GM12878 (cell line): ENCODE measurements around the gene EP300. TPM values are rescaled to one million over a fixed set of nuclear protein-coding genes. Genes with fewer than 3 reads are reported as not detected.

Experiments
- ATF7 ChIP-seq: fragments of 450-650 bp; IDR thresholded peaks from 2 replicates; pipeline ENCODE4 v1.6.1; 2016; ENCODE audit warnings: low read depth, mild to moderate bottlenecking
- BCL11A ChIP-seq: IDR thresholded peaks from 2 replicates; pipeline ENCODE4 v1.6.1; 2011; ENCODE audit warnings: low read depth, low read length
- CTCF ChIP-seq, 3 experiments: IDR thresholded peaks in 2 of 3; conservative IDR thresholded peaks in 1 of 3; 2 replicates each; pipeline ENCODE4 v1.5.1; 2011; ENCODE audit warnings: low read depth in 3 of 3, low read length in 3 of 3, mild to moderate bottlenecking in 3 of 3, control low read depth in 2 of 3, moderate library complexity in 2 of 3, inconsistent platforms in 1 of 3, mixed read lengths in 1 of 3; ENCODE audit not compliant: control insufficient read depth in 2 of 3, insufficient read depth in 1 of 3; ENCODE audit errors: extremely low read depth in 1 of 3
- CUX1 ChIP-seq: IDR thresholded peaks from 2 replicates; pipeline ENCODE4 v1.6.1; 2012; ENCODE audit warnings: improper control_type of control experiment, low read depth, low read length; ENCODE audit not compliant: insufficient replicate concordance
- DPF2 ChIP-seq: fragments of 450-650 bp; IDR thresholded peaks from 2 replicates; pipeline ENCODE4 v1.6.1; 2017; ENCODE audit warnings: mild to moderate bottlenecking
- ETV6 ChIP-seq, 2 experiments: fragments of 450-650 bp in 1 of 2; IDR thresholded peaks in 1 of 2; conservative IDR thresholded peaks in 1 of 2; 2 replicates each; pipeline ENCODE4 v1.6.1; 2014; ENCODE audit warnings: antibody characterized with exemption in 1 of 2, borderline replicate concordance in 1 of 2, low read depth in 1 of 2, mild to moderate bottlenecking in 1 of 2, moderate library complexity in 1 of 2
- IRF3 ChIP-seq: fragments of 450-650 bp; IDR thresholded peaks from 2 replicates; pipeline ENCODE4 v1.6.1; 2014; ENCODE audit warnings: mild to moderate bottlenecking
- IRF5 ChIP-seq: fragments of 450-650 bp; IDR thresholded peaks from 2 replicates; pipeline ENCODE4 v1.6.1; 2017; ENCODE audit warnings: borderline replicate concordance
- KAT2A ChIP-seq: conservative IDR thresholded peaks from 2 replicates; pipeline ENCODE4 v1.6.1; 2011; ENCODE audit warnings: low read depth, low read length; ENCODE audit not compliant: control insufficient read depth
- LARP7 ChIP-seq: fragments of 450-650 bp; IDR thresholded peaks from 2 replicates; pipeline ENCODE4 v1.6.1; 2017; ENCODE audit warnings: mild to moderate bottlenecking
- PBX3 ChIP-seq: IDR thresholded peaks from 2 replicates; pipeline ENCODE4 v1.6.1; 2011; ENCODE audit warnings: mild to moderate bottlenecking, low read depth, low read length, moderate library complexity; ENCODE audit not compliant: insufficient replicate concordance
- PML ChIP-seq: IDR thresholded peaks from 2 replicates; pipeline ENCODE4 v1.6.1; 2012; ENCODE audit warnings: low read length, inconsistent platforms
- RUNX3 ChIP-seq: IDR thresholded peaks from 2 replicates; pipeline ENCODE4 v1.6.1; 2012; ENCODE audit warnings: low read length, inconsistent platforms
- SP1 ChIP-seq: IDR thresholded peaks from one replicate; pipeline ENCODE4 v1.6.1; 2011; ENCODE audit warnings: low read depth, low read length
- TARDBP ChIP-seq: IDR thresholded peaks from 2 replicates; pipeline ENCODE4 v1.6.1; 2016; ENCODE audit warnings: borderline replicate concordance
- TBL1XR1 ChIP-seq: IDR thresholded peaks from 2 replicates; pipeline ENCODE4 v1.6.1; 2012; ENCODE audit warnings: low read depth, low read length, improper control_type of control experiment
- ZBED1 ChIP-seq: IDR thresholded peaks from 2 replicates; pipeline ENCODE4 v1.6.1; 2016; ENCODE audit warnings: borderline replicate concordance
- ZNF207 ChIP-seq: fragments of 450-650 bp; IDR thresholded peaks from 2 replicates; pipeline ENCODE4 v1.6.1; 2014; ENCODE audit warnings: antibody characterized with exemption, mild to moderate bottlenecking, borderline replicate concordance
- ZSCAN29 ChIP-seq: fragments of 450-650 bp; IDR thresholded peaks from 2 replicates; pipeline ENCODE4 v1.6.1; 2017; ENCODE audit warnings: mild to moderate bottlenecking, moderate library complexity
- polyA plus RNA-seq, 11 experiments: library from polyadenylated mRNA; depleted of rRNA in 4 of 11; unstranded in 6 of 11; stranded (reverse) in 5 of 11; fragments of >200 nt; fragmentation: Nextera tagmentation in 4 of 11; fragmentation: Illumina TruSeq in 1 of 11; extraction: Ambion mirVana in 4 of 11; extraction: Trizol in 1 of 11; gene quantifications; 1 replicate in 1 of 11; 2 replicates in 10 of 11; pipeline versions ENCODE4 v1.2.1 to v1.2.3, GENCODE V29; 2011 to 2016; ENCODE audit warnings: inconsistent platforms in 2 of 11, missing spikeins in 2 of 11, low read depth in 1 of 11
- total RNA-seq, 4 experiments: library from RNA; depleted of rRNA in 3 of 4; stranded (reverse); fragments of >200 nt in 3 of 4; fragmentation: Illumina TruSeq in 1 of 4; extraction: Trizol in 1 of 4; gene quantifications; 2 replicates each; pipeline versions ENCODE4 v1.2.1 to v1.2.3, GENCODE V29; 2013 to 2021

The EP300 gene
- total and polyA plus RNA-seq, 10 of the 15 experiments (the other 5 are each of a cell fraction or from before 2014, with no cell fraction given): 5.5 to 48.5 (median 23.6) TPM

- TF ChIP-seq CTCF (IDR thresholded peaks at IDR 0.05 in 2 of 3, conservative IDR thresholded peaks at IDR 0.05 in 1 of 3; ENCODE audit: control insufficient read depth in 2 of 3, extremely low read depth in 1 of 3, insufficient read depth in 1 of 3, low read depth in 3 of 3, low read length in 3 of 3) (peak in 1 of 3 experiments; percentile 18; a peak in 1 of 6 replicates), IRF3 (peak; percentile 71; the same call in 1 of the 2 replicates), DPF2 (0 out of 2 replicates have a peak, but pooled peaks have one; percentile 54), RUNX3 (peak; percentile 80), IRF5 (no peak), PBX3 (no peak), TBL1XR1 (no peak), SP1 (peak; percentile 93), ETV6 (conservative IDR thresholded peaks at IDR 0.05 in 1 of 2, IDR thresholded peaks at IDR 0.05 in 1 of 2; ENCODE audit: borderline replicate concordance in 1 of 2, low read depth in 1 of 2) (no peak), PML (no peak; the same call in 1 of the 2 replicates), ZBED1 (no peak), ATF7 (no peak; the same call in 1 of the 2 replicates), TARDBP (0 out of 2 replicates have a peak, but pooled peaks have one; percentile 55), ZNF207 (no peak), ZSCAN29 (no peak), KAT2A (no peak), LARP7 (peak; percentile 44), BCL11A (no peak), CUX1 (no peak)
Observed at GRCh38 chr22:41204992-41205900, 112.9 kb downstream of the EP300 start, which contains the start of gene L3MBTL2 (continued).
